SK-N-SH (cell line): Measurements from ENCODE around the gene FBXL7. TPM values are rescaled to one million over a fixed set of nuclear protein-coding genes. Genes with fewer than 3 reads are reported as not detected.

Experiments
- CTCF ChIA-PET: fragments of 300-600, 350-600 bp; formaldehyde crosslinking; extraction: SDS; loops from one replicate; lab custom pipeline; 2021; lab: Yijun Ruan, JAX
- POLR2A ChIA-PET: fragments of 350-600 bp; sonication (Branson Sonifier 250); formaldehyde crosslinking; extraction: SDS; loops from one replicate; lab custom pipeline; 2020; ENCODE audit warnings: antibody characterized with exemption, inconsistent platforms; lab: Yijun Ruan, JAX
- DNase-seq: peaks from one replicate; pipeline ENCODE4 v3.0.0; 2012
- H2AFZ ChIP-seq: fragments of 200-600 bp; sonication (generic); 2 replicates; pipeline ENCODE4 v1.8.1; 2016; ENCODE audit warnings: antibody characterized with exemption, mild to moderate bottlenecking, low read depth
- H3F3A ChIP-seq: fragments of 200-600 bp; sonication (generic); replicated peaks from 2 replicates; pipeline ENCODE3; 2016; ENCODE audit warnings: antibody characterized with exemption, mild to moderate bottlenecking; ENCODE audit not compliant: insufficient read depth
- H3K27ac ChIP-seq, 2 experiments: fragments of 200-500 bp in 1 of 2; fragments of 200-600 bp in 1 of 2; sonication (Bioruptor generic) in 1 of 2; sonication (generic), shearing (Covaris generic) in 1 of 2; 2 replicates each; pipeline versions ENCODE4 v1.5.1 to v1.6.1; 2014 to 2016; ENCODE audit warnings: low read depth in 2 of 2, inconsistent platforms in 1 of 2, low read length in 1 of 2, mild to moderate bottlenecking in 1 of 2, mixed read lengths in 1 of 2
- H3K27me3 ChIP-seq: fragments of 200-600 bp; sonication (generic), shearing (Covaris generic); 2 replicates; pipeline ENCODE4 v1.6.1; 2016; ENCODE audit warnings: mixed run types; ENCODE audit not compliant: insufficient read depth
- H3K36me3 ChIP-seq, 2 experiments: fragments of 200-500 bp in 1 of 2; fragments of 200-600 bp in 1 of 2; sonication (Bioruptor generic) in 1 of 2; sonication (generic) in 1 of 2; replicated peaks in 1 of 2; 2 replicates each; pipeline versions ENCODE3 to v1.5.1; 2014 to 2016; ENCODE audit warnings: low read length in 1 of 2, mild to moderate bottlenecking in 1 of 2; ENCODE audit not compliant: insufficient read depth in 2 of 2, control insufficient read depth in 1 of 2
- H3K4me1 ChIP-seq, 2 experiments: fragments of 200-500 bp in 1 of 2; fragments of 200-600 bp in 1 of 2; sonication (Bioruptor generic) in 1 of 2; sonication (generic), shearing (Covaris generic) in 1 of 2; 2 replicates each; pipeline versions ENCODE4 v1.5.1 to v1.6.1; 2014 to 2016; ENCODE audit warnings: low read depth in 1 of 2, low read length in 1 of 2, mixed run types in 1 of 2; ENCODE audit not compliant: insufficient read depth in 2 of 2, control insufficient read depth in 1 of 2
- H3K4me2 ChIP-seq: fragments of 200-600 bp; sonication (generic), shearing (Covaris generic); 2 replicates; pipeline ENCODE4 v1.6.1; 2017; ENCODE audit warnings: mixed run types
- H3K4me3 ChIP-seq, 2 experiments: fragments of 200-500 bp in 1 of 2; fragments of 200-600 bp in 1 of 2; sonication (Bioruptor generic) in 1 of 2; sonication (generic), shearing (Covaris generic) in 1 of 2; 2 replicates each; pipeline versions ENCODE4 v1.5.1 to v1.8.1; 2014 to 2016; ENCODE audit warnings: low read depth in 2 of 2, inconsistent platforms in 1 of 2, low read length in 1 of 2, mild to moderate bottlenecking in 1 of 2, mixed read lengths in 1 of 2, moderate library complexity in 1 of 2
- H3K79me2 ChIP-seq: fragments of 200-600 bp; sonication (generic); 2 replicates; pipeline ENCODE4 v1.8.1; 2017; ENCODE audit warnings: mild to moderate bottlenecking; ENCODE audit not compliant: insufficient read depth
- H3K9ac ChIP-seq: fragments of 200-600 bp; sonication (generic); 2 replicates; pipeline ENCODE4 v1.6.1; 2017; ENCODE audit warnings: mixed run types
- H3K9me2 ChIP-seq: fragments of 200-600 bp; sonication (generic); 2 replicates; pipeline ENCODE4 v1.6.1; 2017; ENCODE audit warnings: mixed run types
- H3K9me3 ChIP-seq: fragments of 200-600 bp; sonication (generic); 2 replicates; pipeline ENCODE4 v1.6.1; 2017; ENCODE audit warnings: mixed run types, mild to moderate bottlenecking, moderate library complexity
- H4K20me1 ChIP-seq: fragments of 200-600 bp; sonication (generic); 2 replicates; pipeline ENCODE4 v1.6.1; 2017; ENCODE audit warnings: mild to moderate bottlenecking, mixed run types; ENCODE audit not compliant: insufficient read depth
- CHD2 ChIP-seq: fragments of 150-350 bp; IDR thresholded peaks from 2 replicates; pipeline ENCODE4 v1.6.1; 2018; ENCODE audit warnings: low read length; ENCODE audit not compliant: partially characterized antibody
- ELF1 ChIP-seq: IDR thresholded peaks from 2 replicates; pipeline ENCODE4 v1.4.0; 2012
- FOSL2 ChIP-seq: IDR thresholded peaks from 2 replicates; pipeline ENCODE4 v1.4.0; 2012; ENCODE audit warnings: low read depth, mild to moderate bottlenecking, moderate library complexity, borderline replicate concordance
- GABPA ChIP-seq: IDR thresholded peaks from 2 replicates; pipeline ENCODE4 v1.4.0; 2012; ENCODE audit warnings: low read depth, mild to moderate bottlenecking
- GATA2 ChIP-seq: sonication (generic); formaldehyde crosslinking; IDR thresholded peaks from 2 replicates; pipeline ENCODE4 v1.5.0; 2020; ENCODE audit warnings: mild to moderate bottlenecking, missing genetic modification reagents
- JUND ChIP-seq: IDR thresholded peaks from 2 replicates; pipeline ENCODE4 v1.4.0; 2012
- MXI1 ChIP-seq: IDR thresholded peaks from 2 replicates; pipeline ENCODE4 v1.6.1; 2012; ENCODE audit warnings: mild to moderate bottlenecking, low read depth, low read length, improper control_type of control experiment
- NFIC ChIP-seq: IDR thresholded peaks from 2 replicates; pipeline ENCODE4 v1.4.0; 2012; ENCODE audit warnings: borderline replicate concordance
- RFX5 ChIP-seq: IDR thresholded peaks from 2 replicates; pipeline ENCODE4 v1.6.1; 2012; ENCODE audit warnings: mild to moderate bottlenecking, improper control_type of control experiment, low read length
- SIN3A ChIP-seq: IDR thresholded peaks from 2 replicates; pipeline ENCODE4 v1.6.1; 2012; ENCODE audit warnings: low read depth, mild to moderate bottlenecking, low read length, moderate library complexity, borderline replicate concordance
- TCF12 ChIP-seq: IDR thresholded peaks from 2 replicates; pipeline ENCODE4 v1.4.0; 2012
- TEAD4 ChIP-seq: IDR thresholded peaks from 2 replicates; pipeline ENCODE4 v1.4.0; 2012; ENCODE audit warnings: mild to moderate bottlenecking, borderline replicate concordance; ENCODE audit not compliant: insufficient read depth
- YY1 ChIP-seq: IDR thresholded peaks from 2 replicates; pipeline ENCODE4 v1.4.0; 2012; ENCODE audit warnings: low read depth, mild to moderate bottlenecking
- WGBS: methylation state at CpG from one replicate; pipeline ENCODE4 v1.1.6; 2017; ENCODE audit warnings: low lambda C conversion rate; 5-methylcytosine and 5-hydroxymethylcytosine counted together
- polyA plus RNA-seq, 3 experiments: library from polyadenylated mRNA; depleted of rRNA; stranded (reverse); fragments of >200 nt; gene quantifications; 2 replicates each; pipeline ENCODE4 v1.2.3, GENCODE V29; 2012
- TF ChIP-seq, protein P1 (sequence below): IDR thresholded peaks from 2 replicates; pipeline ENCODE4 v1.6.1; 2012; ENCODE audit warnings: mild to moderate bottlenecking, low read depth, low read length, moderate library complexity
- TF ChIP-seq, protein P2 (sequence below): fragments of 200-600 bp; sonication (generic); IDR thresholded peaks from 2 replicates; pipeline ENCODE4 v1.6.1; 2017; ENCODE audit warnings: antibody characterized with exemption, mild to moderate bottlenecking, moderate library complexity
- TF ChIP-seq, protein P3 (sequence below): IDR thresholded peaks from 2 replicates; pipeline ENCODE4; 2012
- TF ChIP-seq, protein P4 (sequence below): IDR thresholded peaks from 2 replicates; pipeline ENCODE4 v1.4.0; 2012; ENCODE audit warnings: low read depth, borderline replicate concordance
- TF ChIP-seq, protein P5 (sequence below): IDR thresholded peaks from 2 replicates; pipeline ENCODE4 v1.4.0; 2012; ENCODE audit warnings: low read depth, borderline replicate concordance
- TF ChIP-seq, protein P6 (sequence below): fragments of 150-350 bp; IDR thresholded peaks from 2 replicates; pipeline ENCODE4 v1.6.1; 2016; ENCODE audit warnings: mild to moderate bottlenecking, low read depth, low read length
- TF ChIP-seq, protein P7 (sequence below): IDR thresholded peaks from 2 replicates; pipeline ENCODE4 v1.4.0; 2012; ENCODE audit warnings: low read depth
- TF ChIP-seq, protein P8 (sequence below): fragments of 150-350 bp; IDR thresholded peaks from 2 replicates; pipeline ENCODE4 v1.6.1; 2017; ENCODE audit warnings: antibody characterized with exemption, low read length, low read depth, borderline replicate concordance

Gene FBXL7
- polyA plus RNA-seq, 1 of the 3 experiments (the other 2 are of a cell fraction) = 7.0 TPM

DNA sequence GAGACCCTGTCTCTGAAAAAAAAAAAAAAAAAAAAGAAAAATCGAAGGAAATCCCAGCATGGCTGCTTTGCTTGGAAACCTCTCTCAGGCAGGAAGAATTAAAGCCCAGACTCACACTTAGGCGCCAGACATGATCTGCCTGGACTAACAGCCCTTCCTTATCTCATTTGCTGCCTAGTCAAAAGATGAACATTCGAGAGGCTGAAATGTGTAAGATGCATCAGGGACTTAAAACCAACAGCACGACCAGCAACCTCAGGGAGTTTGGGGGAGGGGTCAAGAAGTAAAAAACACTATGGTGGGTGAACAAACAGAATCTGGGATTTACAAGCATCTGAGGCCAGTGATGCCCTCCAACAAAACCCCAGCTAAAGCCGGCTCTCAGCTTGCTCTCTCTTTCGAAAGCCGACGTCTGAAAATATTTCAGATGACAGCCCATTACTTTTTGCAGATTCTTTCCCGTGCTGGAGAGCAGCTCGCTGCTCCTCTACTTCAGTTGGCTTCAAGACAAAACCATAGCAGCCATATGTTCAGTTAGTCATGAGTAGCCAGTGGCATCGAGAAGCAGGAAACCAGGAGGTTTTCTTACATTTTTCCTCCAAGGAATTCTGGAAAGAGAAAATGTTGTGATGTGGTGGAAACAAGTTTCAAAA lies 429.8 kb downstream of the FBXL7 start:
- H3K9me2 ChIP-seq = no peaks in the 10 kb centered on the region
- POLR2A ChIA-PET = no interaction called here
- no peak for DNase-seq
- TF ChIP-seq SIN3A (no peak), GATA2 (CRISPR knock-in tag) (no peak; the same call in 1 of the 2 replicates), CHD2 (no peak), ELF1 (no peak), GABPA (no peak), FOSL2 (no peak), RFX5 (no peak), NFIC (peak; percentile 38; the same call in 1 of the 2 replicates), TCF12 (peak; percentile 38), MXI1 (no peak), JUND (no peak), TEAD4 (no peak), YY1 (no peak)
- TF ChIP-seq, protein P1, sequence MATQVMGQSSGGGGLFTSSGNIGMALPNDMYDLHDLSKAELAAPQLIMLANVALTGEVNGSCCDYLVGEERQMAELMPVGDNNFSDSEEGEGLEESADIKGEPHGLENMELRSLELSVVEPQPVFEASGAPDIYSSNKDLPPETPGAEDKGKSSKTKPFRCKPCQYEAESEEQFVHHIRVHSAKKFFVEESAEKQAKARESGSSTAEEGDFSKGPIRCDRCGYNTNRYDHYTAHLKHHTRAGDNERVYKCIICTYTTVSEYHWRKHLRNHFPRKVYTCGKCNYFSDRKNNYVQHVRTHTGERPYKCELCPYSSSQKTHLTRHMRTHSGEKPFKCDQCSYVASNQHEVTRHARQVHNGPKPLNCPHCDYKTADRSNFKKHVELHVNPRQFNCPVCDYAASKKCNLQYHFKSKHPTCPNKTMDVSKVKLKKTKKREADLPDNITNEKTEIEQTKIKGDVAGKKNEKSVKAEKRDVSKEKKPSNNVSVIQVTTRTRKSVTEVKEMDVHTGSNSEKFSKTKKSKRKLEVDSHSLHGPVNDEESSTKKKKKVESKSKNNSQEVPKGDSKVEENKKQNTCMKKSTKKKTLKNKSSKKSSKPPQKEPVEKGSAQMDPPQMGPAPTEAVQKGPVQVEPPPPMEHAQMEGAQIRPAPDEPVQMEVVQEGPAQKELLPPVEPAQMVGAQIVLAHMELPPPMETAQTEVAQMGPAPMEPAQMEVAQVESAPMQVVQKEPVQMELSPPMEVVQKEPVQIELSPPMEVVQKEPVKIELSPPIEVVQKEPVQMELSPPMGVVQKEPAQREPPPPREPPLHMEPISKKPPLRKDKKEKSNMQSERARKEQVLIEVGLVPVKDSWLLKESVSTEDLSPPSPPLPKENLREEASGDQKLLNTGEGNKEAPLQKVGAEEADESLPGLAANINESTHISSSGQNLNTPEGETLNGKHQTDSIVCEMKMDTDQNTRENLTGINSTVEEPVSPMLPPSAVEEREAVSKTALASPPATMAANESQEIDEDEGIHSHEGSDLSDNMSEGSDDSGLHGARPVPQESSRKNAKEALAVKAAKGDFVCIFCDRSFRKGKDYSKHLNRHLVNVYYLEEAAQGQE = peak; percentile 61; the same call in 1 of the 2 replicates
- TF ChIP-seq, protein P2, sequence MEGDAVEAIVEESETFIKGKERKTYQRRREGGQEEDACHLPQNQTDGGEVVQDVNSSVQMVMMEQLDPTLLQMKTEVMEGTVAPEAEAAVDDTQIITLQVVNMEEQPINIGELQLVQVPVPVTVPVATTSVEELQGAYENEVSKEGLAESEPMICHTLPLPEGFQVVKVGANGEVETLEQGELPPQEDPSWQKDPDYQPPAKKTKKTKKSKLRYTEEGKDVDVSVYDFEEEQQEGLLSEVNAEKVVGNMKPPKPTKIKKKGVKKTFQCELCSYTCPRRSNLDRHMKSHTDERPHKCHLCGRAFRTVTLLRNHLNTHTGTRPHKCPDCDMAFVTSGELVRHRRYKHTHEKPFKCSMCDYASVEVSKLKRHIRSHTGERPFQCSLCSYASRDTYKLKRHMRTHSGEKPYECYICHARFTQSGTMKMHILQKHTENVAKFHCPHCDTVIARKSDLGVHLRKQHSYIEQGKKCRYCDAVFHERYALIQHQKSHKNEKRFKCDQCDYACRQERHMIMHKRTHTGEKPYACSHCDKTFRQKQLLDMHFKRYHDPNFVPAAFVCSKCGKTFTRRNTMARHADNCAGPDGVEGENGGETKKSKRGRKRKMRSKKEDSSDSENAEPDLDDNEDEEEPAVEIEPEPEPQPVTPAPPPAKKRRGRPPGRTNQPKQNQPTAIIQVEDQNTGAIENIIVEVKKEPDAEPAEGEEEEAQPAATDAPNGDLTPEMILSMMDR = no peak
- TF ChIP-seq, protein P3, sequence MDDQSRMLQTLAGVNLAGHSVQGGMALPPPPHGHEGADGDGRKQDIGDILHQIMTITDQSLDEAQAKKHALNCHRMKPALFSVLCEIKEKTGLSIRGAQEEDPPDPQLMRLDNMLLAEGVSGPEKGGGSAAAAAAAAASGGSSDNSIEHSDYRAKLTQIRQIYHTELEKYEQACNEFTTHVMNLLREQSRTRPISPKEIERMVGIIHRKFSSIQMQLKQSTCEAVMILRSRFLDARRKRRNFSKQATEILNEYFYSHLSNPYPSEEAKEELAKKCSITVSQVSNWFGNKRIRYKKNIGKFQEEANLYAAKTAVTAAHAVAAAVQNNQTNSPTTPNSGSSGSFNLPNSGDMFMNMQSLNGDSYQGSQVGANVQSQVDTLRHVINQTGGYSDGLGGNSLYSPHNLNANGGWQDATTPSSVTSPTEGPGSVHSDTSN = peak; percentile 17; the same call in 1 of the 2 replicates
- TF ChIP-seq, protein P4, sequence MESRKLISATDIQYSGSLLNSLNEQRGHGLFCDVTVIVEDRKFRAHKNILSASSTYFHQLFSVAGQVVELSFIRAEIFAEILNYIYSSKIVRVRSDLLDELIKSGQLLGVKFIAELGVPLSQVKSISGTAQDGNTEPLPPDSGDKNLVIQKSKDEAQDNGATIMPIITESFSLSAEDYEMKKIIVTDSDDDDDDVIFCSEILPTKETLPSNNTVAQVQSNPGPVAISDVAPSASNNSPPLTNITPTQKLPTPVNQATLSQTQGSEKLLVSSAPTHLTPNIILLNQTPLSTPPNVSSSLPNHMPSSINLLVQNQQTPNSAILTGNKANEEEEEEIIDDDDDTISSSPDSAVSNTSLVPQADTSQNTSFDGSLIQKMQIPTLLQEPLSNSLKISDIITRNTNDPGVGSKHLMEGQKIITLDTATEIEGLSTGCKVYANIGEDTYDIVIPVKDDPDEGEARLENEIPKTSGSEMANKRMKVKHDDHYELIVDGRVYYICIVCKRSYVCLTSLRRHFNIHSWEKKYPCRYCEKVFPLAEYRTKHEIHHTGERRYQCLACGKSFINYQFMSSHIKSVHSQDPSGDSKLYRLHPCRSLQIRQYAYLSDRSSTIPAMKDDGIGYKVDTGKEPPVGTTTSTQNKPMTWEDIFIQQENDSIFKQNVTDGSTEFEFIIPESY = no peak
- TF ChIP-seq, protein P5, sequence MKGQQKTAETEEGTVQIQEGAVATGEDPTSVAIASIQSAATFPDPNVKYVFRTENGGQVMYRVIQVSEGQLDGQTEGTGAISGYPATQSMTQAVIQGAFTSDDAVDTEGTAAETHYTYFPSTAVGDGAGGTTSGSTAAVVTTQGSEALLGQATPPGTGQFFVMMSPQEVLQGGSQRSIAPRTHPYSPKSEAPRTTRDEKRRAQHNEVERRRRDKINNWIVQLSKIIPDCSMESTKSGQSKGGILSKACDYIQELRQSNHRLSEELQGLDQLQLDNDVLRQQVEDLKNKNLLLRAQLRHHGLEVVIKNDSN = no peak
- TF ChIP-seq, protein P6, sequence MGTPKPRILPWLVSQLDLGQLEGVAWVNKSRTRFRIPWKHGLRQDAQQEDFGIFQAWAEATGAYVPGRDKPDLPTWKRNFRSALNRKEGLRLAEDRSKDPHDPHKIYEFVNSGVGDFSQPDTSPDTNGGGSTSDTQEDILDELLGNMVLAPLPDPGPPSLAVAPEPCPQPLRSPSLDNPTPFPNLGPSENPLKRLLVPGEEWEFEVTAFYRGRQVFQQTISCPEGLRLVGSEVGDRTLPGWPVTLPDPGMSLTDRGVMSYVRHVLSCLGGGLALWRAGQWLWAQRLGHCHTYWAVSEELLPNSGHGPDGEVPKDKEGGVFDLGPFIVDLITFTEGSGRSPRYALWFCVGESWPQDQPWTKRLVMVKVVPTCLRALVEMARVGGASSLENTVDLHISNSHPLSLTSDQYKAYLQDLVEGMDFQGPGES = no peak
- TF ChIP-seq, protein P7, sequence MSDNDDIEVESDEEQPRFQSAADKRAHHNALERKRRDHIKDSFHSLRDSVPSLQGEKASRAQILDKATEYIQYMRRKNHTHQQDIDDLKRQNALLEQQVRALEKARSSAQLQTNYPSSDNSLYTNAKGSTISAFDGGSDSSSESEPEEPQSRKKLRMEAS = no peak
- TF ChIP-seq, protein P8, sequence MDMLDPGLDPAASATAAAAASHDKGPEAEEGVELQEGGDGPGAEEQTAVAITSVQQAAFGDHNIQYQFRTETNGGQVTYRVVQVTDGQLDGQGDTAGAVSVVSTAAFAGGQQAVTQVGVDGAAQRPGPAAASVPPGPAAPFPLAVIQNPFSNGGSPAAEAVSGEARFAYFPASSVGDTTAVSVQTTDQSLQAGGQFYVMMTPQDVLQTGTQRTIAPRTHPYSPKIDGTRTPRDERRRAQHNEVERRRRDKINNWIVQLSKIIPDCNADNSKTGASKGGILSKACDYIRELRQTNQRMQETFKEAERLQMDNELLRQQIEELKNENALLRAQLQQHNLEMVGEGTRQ = no peak

More for the DNA sequence above, 429.8 kb downstream of the FBXL7 start:
- Histone ChIP-seq H3K27ac (peak overlapping the region in 1 of 2 experiments; percentile 36; a peak in 2 of 4 replicates), H3K9ac (no peak overlapping the region), H3K4me2 (no peak overlapping the region), H3K4me3 (no peak overlapping the region), H4K20me1 (peaks cover 3% of the 10 kb centered on the region), H3K36me3 (peaks cover 0 to 4% of the 10 kb centered on the region in 2 experiments), H3K4me1 (peaks cover 4 to 16% of the 10 kb centered on the region in 2 experiments; a peak in 1 of 4 replicates), H3F3A (no peaks in the 10 kb centered on the region), H3K27me3 (no peaks in the 10 kb centered on the region), H2AFZ (no peak overlapping the region), H3K79me2 (no peaks in the 10 kb centered on the region), H3K9me3 (no peaks in the 10 kb centered on the region)
- CTCF ChIA-PET = no interaction called here
- 67% methylated on average over 11 of the region's 11 CpGs for WGBS
